Stomach (tissue), 4 donors: ENCODE data around the gene ASB16.

Experiments
- EP300 ChIP-seq: sonication (generic); formaldehyde crosslinking; IDR thresholded peaks from one replicate; pipeline ENCODE4 v1.6.1; 2017; ENCODE audit warnings: antibody characterized with exemption
- POLR2A ChIP-seq, 4 donors: fragments of 450-650 bp; IDR thresholded peaks; one replicate each; pipeline ENCODE4 v1.6.1; 2016; ENCODE audit warnings: antibody characterized with exemption in 4 of 4, control low read depth in 2 of 4, mild to moderate bottlenecking in 1 of 4, moderate library complexity in 1 of 4
- POLR2AphosphoS5 ChIP-seq, 3 donors: sonication (generic); formaldehyde crosslinking; IDR thresholded peaks; one replicate each; pipeline ENCODE4 v1.6.1; 2016; ENCODE audit warnings: antibody characterized with exemption in 3 of 3
- TF ChIP-seq, protein P1 (sequence below), 7 experiments: fragments of 450-650 bp in 4 of 7; fragments of 200-600 bp in 3 of 7; sonication (generic) in 3 of 7; IDR thresholded peaks; one replicate each; pipeline ENCODE4 v1.5.1; 2016 to 2019; ENCODE audit warnings: antibody characterized with exemption in 7 of 7, control low read depth in 2 of 7, mild to moderate bottlenecking in 1 of 7

DNA sequence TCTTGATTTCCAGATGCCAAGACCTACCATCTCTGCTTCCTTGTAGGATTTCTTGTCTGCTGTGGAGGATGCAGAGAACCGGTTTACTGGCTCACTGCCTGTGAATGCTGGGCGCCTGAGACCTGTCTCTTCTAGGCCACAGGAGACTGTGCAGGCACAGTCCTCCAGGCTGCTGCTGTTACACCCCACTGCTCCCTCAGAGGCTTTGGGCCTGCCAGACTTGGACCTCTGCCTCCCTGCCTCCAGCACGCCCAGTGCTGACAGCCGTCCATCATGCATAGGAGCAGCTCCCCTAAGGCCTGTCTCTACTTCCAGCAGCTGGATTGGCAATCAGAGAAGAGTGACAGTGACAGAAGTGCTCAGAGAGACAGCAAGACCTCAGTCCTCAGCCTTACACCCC is 22.7 kb upstream of the ASB16 start:
- no peak for TF ChIP-seq POLR2A (IDR thresholded peaks at IDR 0.05)
- TF ChIP-seq, protein P1, sequence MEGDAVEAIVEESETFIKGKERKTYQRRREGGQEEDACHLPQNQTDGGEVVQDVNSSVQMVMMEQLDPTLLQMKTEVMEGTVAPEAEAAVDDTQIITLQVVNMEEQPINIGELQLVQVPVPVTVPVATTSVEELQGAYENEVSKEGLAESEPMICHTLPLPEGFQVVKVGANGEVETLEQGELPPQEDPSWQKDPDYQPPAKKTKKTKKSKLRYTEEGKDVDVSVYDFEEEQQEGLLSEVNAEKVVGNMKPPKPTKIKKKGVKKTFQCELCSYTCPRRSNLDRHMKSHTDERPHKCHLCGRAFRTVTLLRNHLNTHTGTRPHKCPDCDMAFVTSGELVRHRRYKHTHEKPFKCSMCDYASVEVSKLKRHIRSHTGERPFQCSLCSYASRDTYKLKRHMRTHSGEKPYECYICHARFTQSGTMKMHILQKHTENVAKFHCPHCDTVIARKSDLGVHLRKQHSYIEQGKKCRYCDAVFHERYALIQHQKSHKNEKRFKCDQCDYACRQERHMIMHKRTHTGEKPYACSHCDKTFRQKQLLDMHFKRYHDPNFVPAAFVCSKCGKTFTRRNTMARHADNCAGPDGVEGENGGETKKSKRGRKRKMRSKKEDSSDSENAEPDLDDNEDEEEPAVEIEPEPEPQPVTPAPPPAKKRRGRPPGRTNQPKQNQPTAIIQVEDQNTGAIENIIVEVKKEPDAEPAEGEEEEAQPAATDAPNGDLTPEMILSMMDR (IDR thresholded peaks at IDR 0.05) = no peak
- TF ChIP-seq POLR2AphosphoS5 (IDR thresholded peaks at IDR 0.05) = no peak
- TF ChIP-seq EP300 = no peak
